HG03064 (cell line): ENCODE results near the gene FANCB.

ENCODE experiments used
- ATAC-seq: cut with Tn5 transposase; IDR thresholded peaks from one replicate; pipeline ENCODE4 v1.9.1; 2021; ENCODE audit warnings: low read depth; ENCODE audit not compliant: unreplicated experiment

FANCB gene

DNA sequence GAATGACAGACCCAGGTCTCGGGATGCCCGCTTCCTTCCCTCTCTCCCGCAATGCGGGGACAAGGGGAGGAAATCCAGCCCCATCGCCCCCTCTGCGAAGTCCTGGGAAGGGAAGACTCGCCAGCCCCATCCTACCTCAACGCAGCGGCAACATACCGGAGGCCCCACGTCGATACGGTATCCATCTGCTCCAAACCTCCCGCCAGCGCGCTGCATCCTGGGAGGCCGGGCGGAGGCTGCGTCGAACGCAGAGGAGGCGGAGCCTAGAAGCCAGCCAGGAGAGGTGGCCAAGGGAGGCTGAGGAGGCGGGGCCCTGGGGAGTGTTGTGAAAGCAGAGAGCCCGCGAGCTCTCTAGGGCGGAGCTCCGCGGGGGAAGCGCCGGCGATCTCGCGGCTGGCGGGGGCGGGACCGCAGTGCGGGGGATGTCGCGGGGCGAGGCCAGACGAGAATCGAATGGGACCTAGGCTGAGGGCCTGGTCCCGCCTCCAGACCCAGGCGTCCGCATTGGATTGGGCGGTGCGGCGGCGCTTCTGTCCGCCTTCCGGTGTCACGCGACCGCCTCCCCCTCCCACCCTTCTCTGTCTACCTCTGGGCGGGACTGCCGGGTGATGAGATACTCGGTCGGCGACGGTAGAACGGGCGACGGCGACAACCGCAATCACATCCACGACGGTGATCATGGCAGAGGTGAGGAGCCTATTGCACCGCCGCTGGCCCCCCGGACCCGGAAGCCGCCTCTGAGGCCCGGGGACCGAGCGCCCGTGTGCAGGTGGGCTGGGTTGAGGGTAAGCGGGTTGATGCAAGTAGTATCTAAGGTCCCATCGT is at the start of gene FANCB, which contains the start of gene MOSPD2:
TSS of gene FANCB (minus strand) at position 219 of the 825 bp plus-strand sequence. CDS start 7,559 bp downstream, outside the sequence.
TSS of gene MOSPD2 (plus strand) at position 571 of the 825 bp plus-strand sequence. CDS start at position 679, 108 bp downstream.
- ATAC-seq, result peak; percentile 97

DNA sequence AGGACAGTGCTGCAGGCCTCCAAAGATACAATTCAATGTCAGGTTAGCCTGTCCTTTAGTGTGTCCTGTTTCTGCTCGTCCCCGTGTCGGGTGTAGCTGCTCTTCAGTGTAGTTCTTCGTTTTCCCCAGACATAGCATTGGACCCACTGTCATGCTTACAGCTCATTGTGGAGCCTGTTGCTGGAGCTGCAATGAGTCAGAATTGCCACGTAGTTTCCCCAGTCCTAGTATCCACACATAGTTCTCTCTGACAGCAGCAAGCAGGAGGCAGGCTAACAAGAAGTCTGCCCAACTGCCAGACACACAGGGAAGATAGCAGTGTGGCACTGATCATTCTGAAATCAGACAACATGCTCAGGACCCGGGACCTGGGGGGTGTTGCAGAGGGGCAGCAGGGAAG is 49.6 kb upstream of the FANCB start:
- no peak for ATAC-seq

DNA sequence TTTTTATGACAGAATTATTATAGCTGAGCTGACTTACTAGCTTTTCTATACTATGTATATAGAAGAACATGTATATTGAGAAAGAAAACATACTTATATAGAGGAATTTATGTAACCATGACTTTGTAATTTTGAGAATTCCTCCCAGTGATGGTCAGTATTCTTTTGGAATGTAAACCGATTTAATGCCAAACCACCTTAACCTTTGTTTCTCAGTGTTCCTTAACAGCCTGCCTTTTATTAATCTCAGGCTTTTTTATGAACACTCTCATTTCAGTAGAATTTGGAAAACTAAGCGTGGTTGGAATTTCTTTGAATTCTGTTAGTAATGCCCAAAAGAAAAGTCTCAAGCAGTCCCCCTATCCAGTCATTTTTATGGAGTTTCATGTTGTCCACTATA is 47.3 kb upstream of the FANCB start:
- ATAC-seq, result no peak

DNA sequence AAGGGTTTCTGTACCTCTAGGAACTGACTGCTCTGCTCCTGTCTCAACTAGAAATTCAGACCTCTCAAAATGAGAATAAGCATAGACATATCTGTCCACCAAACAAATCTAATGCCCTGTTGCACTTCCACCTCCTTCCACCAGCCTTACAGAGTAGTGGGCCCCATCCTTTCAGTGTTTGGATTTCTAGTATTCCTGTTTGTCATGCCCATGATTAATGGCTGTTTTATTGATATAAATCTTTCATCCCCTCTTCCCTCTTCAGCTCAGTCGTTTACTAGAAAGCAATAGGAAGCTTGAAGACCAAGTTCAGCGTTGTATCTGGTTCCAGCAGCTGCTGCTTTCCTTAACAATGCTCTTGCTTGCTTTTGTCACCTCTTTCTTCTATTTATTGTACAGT is 46.5 kb upstream of the FANCB start:
- ATAC-seq, result no peak

DNA sequence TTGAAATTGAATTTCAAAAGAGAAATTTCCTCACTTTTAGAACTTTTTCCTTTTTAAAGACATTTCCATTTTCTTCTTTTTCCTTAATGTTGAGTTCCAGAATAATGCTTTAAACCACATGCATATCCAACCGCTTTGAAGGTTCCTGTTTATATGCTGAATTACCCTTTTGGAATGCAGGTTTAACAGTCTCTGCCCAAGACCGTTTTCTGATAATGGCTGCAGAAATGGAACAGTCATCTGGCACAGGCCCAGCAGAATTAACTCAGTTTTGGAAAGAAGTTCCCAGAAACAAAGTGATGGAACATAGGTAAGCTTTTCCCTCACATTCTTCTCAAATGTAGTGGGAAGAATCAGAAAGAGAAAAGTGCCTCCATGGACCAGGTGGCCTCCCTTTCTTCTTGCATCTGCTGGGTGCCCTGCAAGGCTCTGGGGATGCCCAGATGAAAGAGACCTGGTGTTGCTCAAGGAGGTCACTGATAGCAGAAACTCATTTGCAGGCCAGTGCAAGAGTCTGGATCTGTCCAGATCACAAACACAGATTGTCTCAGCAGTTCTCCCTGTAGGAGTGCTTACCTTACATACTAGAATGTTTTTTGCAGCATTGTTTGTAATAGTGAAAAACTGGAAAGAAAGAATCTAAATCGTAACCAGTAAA is 43.3 kb upstream of the FANCB start:
- no peak for ATAC-seq

DNA sequence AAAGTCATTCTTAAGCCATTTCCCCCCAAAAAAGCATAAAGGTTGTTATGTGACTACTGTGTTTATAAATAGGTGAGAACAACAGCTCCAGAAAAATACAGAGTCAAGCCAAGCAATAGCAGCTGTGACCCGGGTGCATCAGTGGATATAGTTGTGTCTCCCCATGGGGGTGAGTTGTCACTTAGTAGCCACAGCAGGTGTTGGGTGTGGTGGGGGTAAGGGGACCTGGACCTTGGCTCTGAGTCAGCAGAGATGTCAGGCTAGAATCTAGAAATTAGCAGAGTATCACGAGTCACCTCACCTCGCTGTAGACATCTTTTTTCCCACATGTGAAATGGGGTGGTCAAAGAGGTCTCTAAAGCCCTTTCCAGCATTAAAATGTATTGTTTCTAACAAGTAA is 42.7 kb upstream of the FANCB start:
- no peak for ATAC-seq

DNA sequence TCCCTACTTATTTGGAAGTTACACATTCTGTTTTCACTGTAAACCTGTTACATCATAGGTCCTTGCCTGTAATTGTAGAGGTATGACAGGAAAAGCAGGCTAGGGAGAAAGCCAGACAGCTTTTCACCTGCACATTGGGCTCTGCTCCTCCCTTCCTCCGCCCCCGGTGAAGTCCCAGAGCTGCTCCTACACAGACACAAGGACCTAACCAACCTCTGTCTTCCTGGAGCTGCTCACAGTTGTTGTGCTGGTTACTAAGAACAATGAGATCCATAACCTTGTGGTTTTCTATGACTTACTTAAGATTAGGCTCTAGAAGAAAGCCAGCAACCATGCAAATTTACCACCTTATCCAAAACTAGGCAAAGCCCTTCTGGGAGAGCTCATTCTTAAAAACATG is 40.4 kb upstream of the FANCB start:
- ATAC-seq, result no peak

DNA sequence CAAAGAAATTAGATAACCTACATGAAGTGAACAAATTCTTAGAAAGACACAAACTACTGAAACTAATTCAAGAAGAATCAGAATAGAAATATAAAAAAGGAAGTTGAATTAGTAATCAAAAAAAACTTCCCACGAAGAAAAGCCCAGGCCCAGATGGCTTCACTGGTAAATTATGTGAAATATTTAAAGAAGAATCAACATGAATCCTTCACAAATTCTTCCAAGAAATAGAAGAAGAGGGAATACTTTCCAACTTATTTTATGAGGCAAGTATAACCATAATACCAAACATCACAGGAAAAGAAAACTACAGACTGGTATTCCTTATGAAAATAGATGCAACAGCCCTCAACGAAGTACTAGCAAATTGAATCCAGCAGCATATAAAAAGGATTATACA is 31.0 kb upstream of the FANCB start:
- ATAC-seq, result no peak

DNA sequence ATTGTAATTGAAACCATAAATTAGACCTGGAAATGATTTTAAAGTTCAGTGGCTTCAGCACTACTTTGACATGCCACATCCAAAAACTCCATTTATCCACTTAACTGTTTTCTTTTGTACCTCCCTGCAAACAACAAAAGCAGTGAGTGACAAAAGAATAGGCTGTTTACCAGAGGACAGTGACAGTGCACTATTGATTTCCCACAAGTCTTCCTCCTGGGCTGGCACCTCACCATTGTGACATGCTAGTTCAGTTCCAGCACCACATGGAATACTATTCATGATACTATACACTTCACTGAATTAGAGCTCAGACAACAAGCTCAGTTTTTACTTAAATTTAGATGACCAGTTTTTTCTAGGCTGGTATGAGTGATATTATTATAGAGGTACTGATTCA is 29.7 kb upstream of the FANCB start:
- ATAC-seq, result no peak

DNA sequence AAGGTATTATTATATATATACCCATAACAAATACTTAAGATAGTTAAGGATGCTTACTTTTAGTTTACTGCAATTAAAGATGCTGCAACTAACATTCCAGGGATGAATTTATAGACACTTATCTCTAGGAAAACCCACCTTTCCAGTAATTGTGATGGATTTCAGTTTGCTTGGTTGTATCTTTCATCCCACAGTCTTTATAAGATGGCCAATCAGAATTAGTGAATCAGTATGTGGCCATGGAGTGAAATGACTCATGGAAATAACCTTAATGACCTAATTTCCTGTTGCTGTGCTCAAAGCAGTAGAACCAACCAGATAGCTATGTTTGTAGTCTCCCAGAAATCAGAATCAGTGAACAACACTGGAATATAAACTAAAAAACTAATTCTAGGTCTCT is 26.7 kb upstream of the FANCB start:
- ATAC-seq, result no peak

DNA sequence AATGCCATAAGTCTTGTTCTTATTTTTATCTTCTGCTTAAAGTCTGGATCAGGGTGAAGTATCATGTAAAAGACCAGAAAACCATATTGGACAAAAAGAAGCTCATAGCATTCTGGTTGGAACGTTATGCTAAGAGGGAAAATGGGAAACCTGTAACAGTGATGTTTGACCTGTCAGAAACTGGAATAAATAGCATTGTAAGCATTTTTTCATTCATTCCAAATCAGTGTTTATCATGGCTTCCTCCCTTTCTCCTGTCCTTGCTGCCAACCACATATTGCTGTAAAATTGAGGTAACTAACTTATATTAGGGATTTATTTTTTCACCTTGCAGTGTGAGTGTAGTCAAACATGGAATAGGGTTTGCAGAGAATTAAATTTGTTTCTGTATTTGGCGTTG is 24.2 kb upstream of the FANCB start:
- ATAC-seq, result no peak

DNA sequence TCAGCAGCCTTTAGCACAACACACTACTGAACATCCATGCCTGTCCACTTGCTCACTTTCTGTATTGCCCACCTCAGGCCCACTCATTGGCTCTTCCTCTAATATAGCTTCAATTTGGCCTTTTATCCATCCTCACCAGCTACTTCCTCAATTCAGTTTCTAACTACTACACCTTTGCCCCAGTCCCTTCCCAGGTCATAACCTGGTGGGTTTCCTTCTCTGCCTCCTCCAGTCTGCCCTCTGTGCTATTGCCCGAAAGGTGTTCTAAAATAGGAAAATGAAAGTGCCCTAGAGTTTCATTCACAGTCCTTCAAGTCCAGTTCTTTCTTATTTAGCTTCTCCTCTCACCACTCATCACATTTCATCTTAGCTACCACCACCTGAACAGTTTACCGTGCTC is 23.4 kb upstream of the FANCB start:
- ATAC-seq, result no peak

DNA sequence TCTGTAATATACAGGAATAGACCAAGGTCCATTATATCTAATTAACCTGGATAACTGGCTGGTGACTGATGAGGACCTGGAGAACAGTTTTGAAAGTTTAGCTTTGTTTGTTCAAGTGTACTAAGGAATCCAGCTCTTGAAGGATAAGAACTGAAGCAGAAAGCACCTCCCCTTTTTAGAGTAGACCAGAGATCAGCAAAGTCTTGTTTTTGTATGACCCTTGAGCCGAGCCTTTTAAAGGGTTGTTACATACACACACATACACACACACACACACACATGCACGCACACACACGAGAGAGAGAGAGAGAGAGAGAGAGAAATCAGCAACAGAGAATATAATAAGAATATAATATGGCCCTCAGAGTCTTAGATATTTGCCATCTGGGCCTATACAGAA is 13.4 kb upstream of the FANCB start:
- ATAC-seq, result no peak

DNA sequence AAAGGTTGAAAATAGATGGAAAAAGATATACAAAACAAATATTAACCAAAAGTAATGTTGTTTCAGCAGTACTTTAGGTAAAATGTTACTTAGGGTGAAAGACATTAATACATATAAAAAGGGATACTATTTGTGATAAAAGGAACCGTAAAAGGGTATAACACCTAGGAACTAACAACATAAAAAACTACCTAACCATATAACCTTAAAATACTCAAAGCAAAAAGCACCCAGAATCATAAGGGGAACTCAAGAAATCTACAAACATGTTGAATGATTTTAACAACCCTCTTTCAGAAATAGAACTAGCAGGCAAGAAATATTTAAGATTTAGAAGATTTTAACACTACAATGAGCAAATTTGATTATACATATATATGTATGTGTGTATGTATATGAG is 11.8 kb upstream of the FANCB start:
- ATAC-seq, result no peak

DNA sequence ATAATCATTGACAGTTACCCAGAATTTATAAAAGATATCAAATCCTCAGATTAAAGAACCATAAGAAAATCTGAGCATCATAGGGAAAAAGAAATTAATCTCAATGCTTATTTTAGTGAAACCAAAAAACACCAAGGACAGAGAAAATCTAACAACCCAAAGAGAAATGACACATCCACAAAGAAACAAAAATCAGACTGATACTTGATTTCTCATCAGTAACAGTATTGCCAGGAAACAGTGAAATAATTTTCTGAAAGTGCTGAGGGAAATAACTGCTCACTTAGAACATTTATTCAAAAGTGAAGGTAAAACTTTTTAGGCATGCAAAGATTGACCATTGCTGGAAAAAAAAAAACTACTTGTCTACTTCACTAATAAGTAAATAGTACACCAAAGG is 11.0 kb upstream of the FANCB start:
- ATAC-seq, result no peak

DNA sequence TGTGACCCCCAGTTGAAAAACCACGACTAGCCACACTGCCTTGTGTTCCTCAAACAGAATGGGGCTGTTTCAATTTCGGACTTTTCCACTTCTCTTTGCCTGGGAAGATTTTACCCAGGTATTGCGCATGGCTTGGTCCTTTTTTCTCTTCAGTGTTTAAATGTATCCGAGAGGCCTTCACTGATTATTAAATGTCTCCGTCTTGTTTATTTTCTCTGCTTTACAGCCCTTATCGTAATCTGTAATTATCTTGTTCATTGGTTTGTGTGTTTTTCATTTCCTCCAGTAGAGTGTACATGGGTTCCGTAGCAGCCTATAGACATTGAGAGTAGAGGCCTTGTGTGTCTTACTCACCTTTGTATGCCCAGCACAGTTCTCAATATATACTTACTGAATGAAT is 2.8 kb upstream of the FANCB start:
- ATAC-seq, result no peak

DNA sequence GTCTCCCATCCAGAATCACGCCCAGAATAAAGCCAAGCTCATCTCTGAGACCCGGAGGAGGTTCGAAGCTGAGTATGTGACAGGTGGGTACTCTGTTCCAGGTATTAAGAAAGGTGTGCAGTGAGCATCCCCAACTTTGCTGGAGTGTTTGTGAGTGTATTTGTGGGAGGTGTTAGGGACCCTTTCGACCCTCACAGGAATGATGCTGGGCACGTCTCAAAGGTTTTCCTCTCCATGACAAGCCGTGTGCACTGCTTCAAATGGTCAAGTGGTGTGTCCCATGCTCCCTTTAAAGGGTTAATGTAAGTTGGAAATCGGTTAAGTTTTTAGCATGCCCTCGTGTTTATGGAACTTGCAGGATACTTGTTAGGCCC is 794 bp upstream of the FANCB start:
- no peak for ATAC-seq

DNA sequence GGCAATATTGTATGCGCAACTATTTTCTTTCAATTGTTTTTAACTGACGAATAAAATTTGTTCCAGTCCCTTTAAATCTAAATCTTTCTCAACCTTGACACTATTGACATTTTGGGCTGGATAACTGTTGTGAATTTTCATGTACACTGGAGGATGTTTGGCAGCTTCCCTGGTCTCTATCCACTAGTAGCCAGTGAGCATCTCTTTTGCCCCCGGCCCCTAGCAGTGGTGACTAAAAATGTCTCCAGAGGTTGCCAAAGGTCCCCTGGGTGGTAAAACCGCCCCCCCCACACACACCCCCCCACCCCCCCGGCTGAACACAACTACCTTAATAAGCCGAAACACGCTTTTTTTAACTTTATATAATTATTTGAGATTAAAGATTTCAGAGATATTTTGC is 514 bp downstream of the FANCB start:
- ATAC-seq, result no peak

DNA sequence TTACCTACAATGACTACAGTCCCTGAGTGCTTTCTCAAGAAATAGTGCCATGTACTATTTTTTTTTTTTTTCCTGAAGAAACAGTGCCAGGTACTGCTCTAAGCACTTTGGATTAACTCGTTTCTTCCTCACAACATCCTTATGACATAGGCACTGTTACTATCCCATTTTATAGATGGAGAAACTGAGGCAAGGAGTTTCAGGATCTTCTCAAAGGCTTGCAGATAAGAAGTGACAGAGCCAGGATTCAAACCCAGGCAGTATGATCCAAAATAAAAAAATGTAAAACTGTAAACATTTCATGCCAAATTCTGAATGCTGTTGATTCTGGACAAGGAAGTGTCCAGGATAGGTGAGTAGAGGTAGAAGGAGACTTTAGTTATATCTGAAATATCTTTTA is 1.1 kb downstream of the FANCB start:
- ATAC-seq, result no peak

DNA sequence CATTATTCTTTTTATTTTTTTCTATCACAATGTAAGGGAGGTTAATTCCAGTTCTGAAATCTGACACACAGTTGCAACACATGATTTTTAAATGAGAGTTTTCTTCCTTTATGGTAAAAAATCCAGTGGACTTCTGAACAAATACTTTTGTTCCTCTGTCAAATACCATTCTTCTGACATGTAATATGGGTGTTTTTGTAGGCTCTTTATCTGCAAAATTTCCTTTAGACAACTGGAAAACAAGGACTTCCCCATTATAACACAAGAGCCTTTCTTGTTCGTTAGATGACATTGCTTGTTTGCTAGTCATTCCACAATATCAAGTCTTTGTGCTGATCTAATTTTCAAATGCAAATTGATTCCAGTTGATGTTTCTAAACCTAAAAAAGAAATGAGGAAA is 7.7 kb downstream of the FANCB start:
- ATAC-seq, result no peak

DNA sequence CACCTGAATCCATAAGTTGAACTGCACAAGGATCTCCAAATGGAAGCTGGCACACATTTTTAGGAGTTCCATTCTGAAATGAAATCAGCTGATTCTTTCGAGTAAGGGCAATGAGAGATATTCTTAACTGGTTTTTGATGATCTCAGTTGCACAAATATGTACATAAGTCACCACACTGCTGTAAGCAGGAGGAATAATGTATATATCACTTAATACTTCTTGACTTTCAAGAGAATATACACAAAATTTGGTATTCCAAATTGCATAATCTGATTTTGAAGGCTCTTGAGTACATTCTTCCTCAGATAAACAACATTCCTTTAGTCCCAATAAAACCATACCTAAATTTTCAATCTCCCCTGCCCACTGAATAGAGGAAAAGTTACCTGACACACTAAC is 8.2 kb downstream of the FANCB start:
- ATAC-seq, result no peak

DNA sequence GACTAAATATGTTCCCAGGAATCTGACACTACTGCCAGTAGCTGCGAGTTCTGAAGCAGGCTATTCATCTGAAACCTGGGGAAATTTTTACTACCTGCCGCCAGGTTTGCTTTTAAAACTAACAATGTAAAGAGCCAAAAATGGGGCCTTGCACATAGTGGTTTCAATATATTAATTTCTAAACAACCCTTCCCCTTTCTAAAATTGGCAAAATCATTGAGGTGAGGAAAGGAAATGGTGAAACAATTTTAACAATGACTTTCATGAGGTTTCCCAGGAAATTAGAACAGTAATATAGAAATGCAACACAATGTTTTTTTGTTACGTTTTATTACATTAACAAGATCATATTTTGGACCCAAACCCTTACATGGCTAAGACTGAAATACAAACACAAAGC is 21.3 kb downstream of the FANCB start:
- ATAC-seq, result no peak
